Measurements from ENCODE around the gene ZBTB7C.

Gene ZBTB7C

DNA sequence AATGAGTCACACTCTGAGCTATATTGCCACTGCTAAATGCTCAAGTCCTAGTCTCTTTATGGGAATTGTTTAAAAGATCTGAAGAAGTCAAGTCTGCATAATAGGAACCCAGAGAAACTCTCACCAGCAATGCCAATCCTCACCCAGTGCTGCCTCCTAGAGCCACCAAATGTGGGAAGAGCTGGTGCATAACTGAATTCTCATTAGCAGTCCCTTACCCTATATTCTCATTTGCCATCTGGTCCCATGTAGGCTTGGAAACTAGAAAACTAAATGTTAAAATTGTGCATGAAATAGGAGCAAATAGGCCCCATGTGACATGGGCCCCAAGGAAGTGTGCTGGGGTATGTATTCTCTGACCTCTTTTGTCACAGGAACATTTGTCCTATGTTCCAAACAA lies 254.4 kb downstream of the ZBTB7C start:
- TF ChIP-seq, protein P1, sequence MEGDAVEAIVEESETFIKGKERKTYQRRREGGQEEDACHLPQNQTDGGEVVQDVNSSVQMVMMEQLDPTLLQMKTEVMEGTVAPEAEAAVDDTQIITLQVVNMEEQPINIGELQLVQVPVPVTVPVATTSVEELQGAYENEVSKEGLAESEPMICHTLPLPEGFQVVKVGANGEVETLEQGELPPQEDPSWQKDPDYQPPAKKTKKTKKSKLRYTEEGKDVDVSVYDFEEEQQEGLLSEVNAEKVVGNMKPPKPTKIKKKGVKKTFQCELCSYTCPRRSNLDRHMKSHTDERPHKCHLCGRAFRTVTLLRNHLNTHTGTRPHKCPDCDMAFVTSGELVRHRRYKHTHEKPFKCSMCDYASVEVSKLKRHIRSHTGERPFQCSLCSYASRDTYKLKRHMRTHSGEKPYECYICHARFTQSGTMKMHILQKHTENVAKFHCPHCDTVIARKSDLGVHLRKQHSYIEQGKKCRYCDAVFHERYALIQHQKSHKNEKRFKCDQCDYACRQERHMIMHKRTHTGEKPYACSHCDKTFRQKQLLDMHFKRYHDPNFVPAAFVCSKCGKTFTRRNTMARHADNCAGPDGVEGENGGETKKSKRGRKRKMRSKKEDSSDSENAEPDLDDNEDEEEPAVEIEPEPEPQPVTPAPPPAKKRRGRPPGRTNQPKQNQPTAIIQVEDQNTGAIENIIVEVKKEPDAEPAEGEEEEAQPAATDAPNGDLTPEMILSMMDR (IDR thresholded peaks at IDR 0.05; ENCODE audit: low read depth, low read length, missing control alignments), result no peak
- DNase-seq (ENCODE audit: low read depth), result no peak
- H3K4me3 ChIP-seq (ENCODE audit: low read depth, low read length), result no peak overlapping the region

DNA sequence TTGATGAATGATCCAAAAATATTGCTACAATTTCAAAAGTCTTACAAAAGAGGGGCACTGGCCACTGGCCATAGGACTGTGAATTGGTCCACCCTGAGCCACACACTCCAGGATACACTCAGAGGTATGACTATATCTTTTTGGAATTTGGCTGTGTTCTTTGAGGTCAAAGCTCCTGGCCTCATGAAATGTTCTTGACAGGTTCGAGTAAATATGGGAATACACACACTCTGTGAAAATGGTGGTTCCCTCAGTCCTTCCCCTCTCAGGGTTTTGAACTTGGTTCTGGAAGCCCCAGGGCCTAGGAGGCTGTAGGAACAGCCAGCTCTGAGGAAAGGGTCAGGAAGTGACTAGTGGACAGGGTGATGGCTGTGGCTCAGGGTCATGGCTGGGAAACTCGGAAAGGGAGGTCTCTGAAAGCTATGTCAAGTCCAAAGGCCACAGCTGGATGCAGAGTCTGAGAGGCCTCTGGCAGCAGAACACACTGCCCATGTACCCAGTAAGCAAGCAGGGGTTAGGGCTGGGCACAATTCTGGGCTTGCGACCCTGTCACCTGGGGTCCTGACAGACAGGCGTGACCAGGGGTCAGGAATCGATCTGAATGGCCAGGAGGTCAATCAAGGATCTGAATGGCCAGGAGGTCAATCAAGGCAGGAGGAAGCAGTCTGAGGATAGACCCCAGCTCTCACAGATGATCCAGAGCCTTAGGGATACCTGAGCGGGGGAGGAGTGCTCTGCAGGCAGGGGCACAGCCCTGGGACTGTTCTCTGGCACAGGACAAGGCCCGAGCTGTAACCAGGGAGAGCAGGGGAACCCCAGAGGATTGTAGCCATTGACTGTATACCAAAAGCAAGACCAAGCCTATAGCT lies 255.3 kb downstream of the ZBTB7C start:
- no peak overlapping the region for H3K4me3 ChIP-seq (ENCODE audit: low read depth, low read length)
- TF ChIP-seq, protein P1 (IDR thresholded peaks at IDR 0.05; ENCODE audit: low read depth, low read length, missing control alignments), result no peak
- DNase-seq (ENCODE audit: low read depth), result no peak

DNA sequence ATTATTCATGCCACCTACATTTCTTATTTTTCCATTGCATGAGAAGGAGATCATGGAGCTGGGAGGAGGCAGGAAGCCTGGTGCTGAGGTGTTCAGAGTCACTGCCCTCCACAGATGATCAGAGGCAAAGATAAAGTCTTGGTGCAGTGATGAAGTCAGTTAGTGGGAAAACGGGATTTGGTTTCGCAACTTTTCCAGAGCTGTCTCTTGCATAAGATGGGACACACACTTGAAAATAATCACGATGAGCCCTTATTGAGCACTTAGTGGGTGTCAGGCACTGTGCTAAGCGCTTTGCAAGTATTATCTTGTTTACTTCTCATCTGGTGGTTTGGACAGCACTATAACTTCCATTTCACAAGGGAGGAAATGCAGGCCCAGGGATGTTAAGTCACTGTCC lies 256.6 kb downstream of the ZBTB7C start:
- no peak overlapping the region for H3K4me3 ChIP-seq (ENCODE audit: low read depth, low read length)
- TF ChIP-seq, protein P1 (IDR thresholded peaks at IDR 0.05; ENCODE audit: low read depth, low read length, missing control alignments), result no peak
- DNase-seq (ENCODE audit: low read depth), result no peak

DNA sequence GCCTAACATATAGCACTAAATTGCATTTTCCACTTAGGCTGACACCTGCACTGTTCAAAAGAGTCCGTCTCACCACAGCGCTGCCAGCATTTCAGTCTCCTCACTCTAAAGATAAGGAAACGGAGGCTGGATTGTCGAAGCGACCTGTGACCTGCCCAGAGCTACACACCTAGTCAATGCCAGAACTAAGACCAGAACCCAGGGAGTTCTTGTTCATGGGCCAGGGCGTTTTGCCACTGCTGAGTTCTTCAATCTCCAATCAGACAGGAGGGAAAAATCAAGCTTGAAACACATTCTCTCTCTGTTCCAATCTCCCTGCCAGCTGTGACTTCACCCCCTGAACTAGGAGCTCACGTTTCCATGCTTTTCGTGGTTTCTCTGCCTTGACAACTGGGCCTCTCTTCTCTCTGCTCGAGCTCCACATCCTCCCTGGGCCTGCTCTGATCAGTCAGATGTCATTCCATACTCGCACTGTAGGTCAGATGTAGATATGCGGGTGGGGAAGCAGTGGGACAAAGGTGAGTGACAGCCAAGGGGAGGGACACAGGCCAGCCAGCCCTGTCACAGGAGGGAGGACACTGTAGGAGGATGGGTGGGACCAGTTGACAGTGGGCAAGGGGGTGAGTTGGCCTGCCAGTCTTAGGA lies 257.6 kb downstream of the ZBTB7C start:
- TF ChIP-seq, protein P1 (IDR thresholded peaks at IDR 0.05; ENCODE audit: low read depth, low read length, missing control alignments), result no peak
- no peak for DNase-seq (ENCODE audit: low read depth)
- no peak overlapping the region for H3K4me3 ChIP-seq (ENCODE audit: low read depth, low read length)

DNA sequence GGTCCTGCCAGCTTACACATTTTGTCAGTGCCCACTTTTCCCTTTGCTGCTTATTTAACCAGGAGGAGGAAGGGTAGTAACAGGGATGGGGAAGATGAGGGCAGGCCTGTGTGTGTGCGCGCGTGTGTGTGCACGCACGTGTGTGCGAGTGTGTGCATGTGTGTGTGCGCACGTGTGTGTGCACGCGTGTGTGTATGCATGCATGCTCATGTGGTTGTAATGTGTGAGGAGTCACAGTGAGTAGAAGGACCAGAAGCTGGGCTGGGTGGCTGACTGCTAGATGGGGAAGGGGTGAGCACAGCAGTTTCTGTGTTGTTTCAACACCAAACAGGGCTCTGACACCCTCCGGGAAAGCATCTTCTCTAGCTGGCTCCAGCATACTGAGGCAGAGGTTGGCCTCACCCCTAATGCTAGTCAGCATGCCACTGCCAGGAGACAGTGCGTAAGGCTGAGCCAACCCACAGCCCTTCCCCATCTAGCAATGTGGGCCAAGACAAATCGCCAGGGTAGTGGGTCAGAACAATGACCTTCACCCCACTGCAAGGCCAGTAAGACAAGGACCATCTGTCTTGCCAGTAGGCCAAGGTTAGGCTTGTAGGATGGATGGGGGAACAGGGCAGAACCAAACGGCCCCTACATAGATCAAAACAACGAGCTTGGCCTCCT lies 260.0 kb downstream of the ZBTB7C start:
- no peak for DNase-seq (ENCODE audit: low read depth)
- no peak overlapping the region for H3K4me3 ChIP-seq (ENCODE audit: low read depth, low read length)
- TF ChIP-seq, protein P1 (IDR thresholded peaks at IDR 0.05; ENCODE audit: low read depth, low read length, missing control alignments), result no peak

DNA sequence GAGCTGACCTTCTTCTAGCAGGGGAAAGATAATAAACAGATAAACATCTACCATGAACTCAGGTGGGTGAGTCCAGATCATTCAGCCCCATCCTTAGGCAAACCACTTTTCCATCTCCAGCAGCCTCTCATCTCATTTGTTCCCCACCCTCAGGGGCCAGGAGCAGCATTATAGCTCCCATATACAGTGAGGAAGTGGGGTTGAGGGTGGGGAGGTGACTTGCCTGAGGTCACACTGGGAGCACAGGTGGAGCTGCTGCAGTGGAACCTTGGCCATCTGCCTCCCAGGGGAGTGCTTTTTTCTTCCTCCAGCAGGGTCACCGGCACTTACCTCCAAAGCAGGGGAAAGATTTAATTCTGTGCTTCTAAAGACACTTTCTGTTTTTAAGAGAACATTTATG lies 266.2 kb downstream of the ZBTB7C start:
- DNase-seq (ENCODE audit: low read depth), result no peak
- TF ChIP-seq, protein P1 (IDR thresholded peaks at IDR 0.05; ENCODE audit: low read depth, low read length, missing control alignments), result no peak
- H3K4me3 ChIP-seq (ENCODE audit: low read depth, low read length), result no peak overlapping the region
